Liver (tissue), 9 donors: Measurements from ENCODE around the gene BLM. TPM values are rescaled to one million over a fixed set of nuclear protein-coding genes. Genes with fewer than 3 reads are reported as not detected.

Experiments
- DNase-seq: peaks from one replicate; pipeline ENCODE4 v3.0.0-alpha.2; 2017; ENCODE audit warnings: low spot score
- H3K27ac ChIP-seq, 2 donors: one replicate each; pipeline ENCODE4 v1.7.0; 2013; ENCODE audit warnings: inconsistent platforms in 2 of 2, low read length in 2 of 2, control low read depth in 1 of 2, low read depth in 1 of 2, mild to moderate bottlenecking in 1 of 2
- H3K27me3 ChIP-seq, 4 donors: one replicate each; pipeline versions ENCODE4 v1.6.1 to v1.7.0; 2013; ENCODE audit warnings: low read length in 3 of 4, inconsistent platforms in 1 of 4, mild to moderate bottlenecking in 1 of 4, moderate library complexity in 1 of 4; ENCODE audit not compliant: control insufficient read depth in 4 of 4, insufficient read depth in 4 of 4
- H3K36me3 ChIP-seq, 4 donors: one replicate each; pipeline versions ENCODE4 v1.6.1 to v1.7.0; 2013; ENCODE audit warnings: low read length in 3 of 4, mild to moderate bottlenecking in 3 of 4, low read depth in 1 of 4, moderate library complexity in 1 of 4; ENCODE audit not compliant: control insufficient read depth in 4 of 4, insufficient read depth in 3 of 4
- H3K4me1 ChIP-seq, 4 donors: one replicate each; pipeline versions ENCODE4 v1.6.1 to v1.7.0; 2013; ENCODE audit warnings: low read length in 3 of 4, mild to moderate bottlenecking in 3 of 4, moderate library complexity in 1 of 4; ENCODE audit not compliant: control insufficient read depth in 4 of 4, insufficient read depth in 4 of 4
- H3K4me3 ChIP-seq, 3 donors: one replicate each; pipeline versions ENCODE4 v1.6.1 to v1.7.0; 2013; ENCODE audit warnings: low read length in 3 of 3, control low read depth in 1 of 3, low read depth in 1 of 3, mild to moderate bottlenecking in 1 of 3
- H3K9ac ChIP-seq, 2 donors: one replicate each; pipeline ENCODE4 v1.7.0; 2013; ENCODE audit warnings: low read length in 2 of 2, mild to moderate bottlenecking in 2 of 2, moderate library complexity in 2 of 2, control low read depth in 1 of 2, low read depth in 1 of 2
- H3K9me3 ChIP-seq, 4 donors: one replicate each; pipeline versions ENCODE4 v1.6.1 to v1.7.0; 2013; ENCODE audit warnings: low read length in 3 of 4; ENCODE audit not compliant: control insufficient read depth in 4 of 4
- ATF3 ChIP-seq: IDR thresholded peaks from 2 replicates; pipeline ENCODE4 v1.6.1; 2016; ENCODE audit warnings: antibody characterized with exemption
- CTCF ChIP-seq: fragments of 150-350 bp; IDR thresholded peaks from 2 replicates; pipeline ENCODE4 v1.5.1; 2017; ENCODE audit warnings: improper control_type of control experiment, low read depth, low read length; ENCODE audit not compliant: missing input control
- EGR1 ChIP-seq, 2 donors: IDR thresholded peaks; 2 replicates each; pipeline ENCODE4 v1.6.1; 2016 to 2018; ENCODE audit warnings: antibody characterized with exemption in 2 of 2, low read depth in 2 of 2
- FOXA1 ChIP-seq: IDR thresholded peaks from 2 replicates; pipeline ENCODE4 v1.6.1; 2016; ENCODE audit warnings: antibody characterized with exemption
- FOXA2 ChIP-seq: IDR thresholded peaks from 2 replicates; pipeline ENCODE4 v1.6.1; 2016; ENCODE audit warnings: antibody characterized with exemption
- GABPA ChIP-seq, 2 donors: IDR thresholded peaks in 1 of 2; conservative IDR thresholded peaks in 1 of 2; 2 replicates each; pipeline ENCODE4 v1.6.1; 2016; ENCODE audit warnings: antibody characterized with exemption in 2 of 2, mild to moderate bottlenecking in 1 of 2, moderate library complexity in 1 of 2
- HNF4A ChIP-seq, 2 donors: conservative IDR thresholded peaks; 2 replicates each; pipeline ENCODE4 v1.6.1; 2016; ENCODE audit warnings: antibody characterized with exemption in 2 of 2, mild to moderate bottlenecking in 2 of 2
- HNF4G ChIP-seq: IDR thresholded peaks from 2 replicates; pipeline ENCODE4 v1.6.1; 2016; ENCODE audit warnings: antibody characterized with exemption
- JUND ChIP-seq, 2 donors: IDR thresholded peaks; 2 replicates each; pipeline ENCODE4 v1.6.1; 2016; ENCODE audit warnings: antibody characterized with exemption in 2 of 2
- MAX ChIP-seq: IDR thresholded peaks from 2 replicates; pipeline ENCODE4 v1.6.1; 2016; ENCODE audit warnings: antibody characterized with exemption
- NR2F2 ChIP-seq: IDR thresholded peaks from 2 replicates; pipeline ENCODE4 v1.6.1; 2016; ENCODE audit warnings: antibody characterized with exemption
- RAD21 ChIP-seq, 2 donors: IDR thresholded peaks; 2 replicates each; pipeline ENCODE4 v1.6.1; 2016; ENCODE audit warnings: antibody characterized with exemption in 2 of 2, mild to moderate bottlenecking in 2 of 2
- RXRA ChIP-seq, 2 donors: IDR thresholded peaks; 2 replicates each; pipeline ENCODE4 v1.6.1; 2017 to 2018; ENCODE audit warnings: antibody characterized with exemption in 2 of 2, mild to moderate bottlenecking in 1 of 2
- TAF1 ChIP-seq: conservative IDR thresholded peaks from 2 replicates; pipeline ENCODE4 v1.6.1; 2016; ENCODE audit warnings: antibody characterized with exemption, mild to moderate bottlenecking
- YY1 ChIP-seq: IDR thresholded peaks from 2 replicates; pipeline ENCODE4 v1.6.1; 2016; ENCODE audit warnings: antibody characterized with exemption, mild to moderate bottlenecking
- ZBTB33 ChIP-seq: IDR thresholded peaks from 2 replicates; pipeline ENCODE4 v1.6.1; 2016; ENCODE audit warnings: antibody characterized with exemption
- WGBS: extraction: QIAGEN DNeasy Blood & Tissue Kit; methylation state at CpG from one replicate; pipeline ENCODE4 v1.1.7; 2013; 5-methylcytosine and 5-hydroxymethylcytosine counted together
- polyA plus RNA-seq, 2 donors: library from polyadenylated mRNA; stranded (reverse) in 1 of 2; unstranded in 1 of 2; fragments of 200-250 nt in 1 of 2; fragments of >200 nt in 1 of 2; fragmentation: Nextera tagmentation in 1 of 2; extraction: Ambion mirVana in 1 of 2; gene quantifications; one replicate each; pipeline versions ENCODE4 v1.2.1 to v1.2.3, GENCODE V29; 2013 to 2015
- total RNA-seq, 2 donors: library from RNA; depleted of rRNA; stranded (reverse); fragments of >200 nt; gene quantifications; one replicate each; pipeline ENCODE4 v1.2.3, GENCODE V29; 2014
- donor health status: healthy.
- donor health status: healthy.
- donor health status: healthy.
- donor health status: healthy.
- donor health status: healthy.

The BLM gene
- total and polyA plus RNA-seq, 4 donors = 0.33 to 15.1 (median 0.41) TPM

GRCh38 chr15:90684281-90684680 is 32.9 kb upstream of the BLM start:
- Histone ChIP-seq H3K27ac (no peak overlapping the region), H3K9ac (no peak overlapping the region), H3K4me1 (no peaks in the 10 kb centered on the region), H3K4me3 (no peak overlapping the region), H3K9me3 (peaks cover 0 to 2% (median 0%) of the 10 kb centered on the region in 4 donors), H3K36me3 (no peaks in the 10 kb centered on the region), H3K27me3 (no peaks in the 10 kb centered on the region)
- TF ChIP-seq YY1 (no peak), ATF3 (no peak), HNF4G (no peak), RAD21 (IDR thresholded peaks at IDR 0.05) (no peak), EGR1 (IDR thresholded peaks at IDR 0.05; ENCODE audit: low read depth in 2 of 2) (no peak), RXRA (IDR thresholded peaks at IDR 0.05) (no peak), HNF4A (conservative IDR thresholded peaks at IDR 0.05) (no peak), MAX (no peak), ZBTB33 (no peak), FOXA1 (no peak), GABPA (IDR thresholded peaks at IDR 0.05 in 1 of 2, conservative IDR thresholded peaks at IDR 0.05 in 1 of 2) (no peak)
- no peak for DNase-seq
- 91% methylated on average over 5 of the region's 5 CpGs for WGBS

GRCh38 chr15:90685591-90686434 is 31.3 kb upstream of the BLM start:
- DNase-seq = no peak
- H3K27ac ChIP-seq = no peak overlapping the region

More at GRCh38 chr15:90685591-90686434, 31.3 kb upstream of the BLM start:
- no peaks in the 10 kb centered on the region for H3K27me3 ChIP-seq
- H3K9me3 ChIP-seq = peaks cover 0 to 2% (median 0%) of the 10 kb centered on the region in 4 donors
- no peak overlapping the region for H3K9ac ChIP-seq
- H3K4me3 ChIP-seq = no peak overlapping the region
- 83% methylated on average over 11 of the region's 11 CpGs for WGBS
- H3K36me3 ChIP-seq = no peaks in the 10 kb centered on the region
- TF ChIP-seq HNF4G = no peak
- no peak for TF ChIP-seq EGR1 (IDR thresholded peaks at IDR 0.05; ENCODE audit: low read depth in 2 of 2)
- no peak for TF ChIP-seq NR2F2
- TF ChIP-seq FOXA1 = no peak
- TF ChIP-seq JUND (IDR thresholded peaks at IDR 0.05) = no peak
- no peak for TF ChIP-seq RXRA (IDR thresholded peaks at IDR 0.05)
- no peak for TF ChIP-seq MAX
- TF ChIP-seq FOXA2 = no peak
- no peak for TF ChIP-seq GABPA (IDR thresholded peaks at IDR 0.05 in 1 of 2, conservative IDR thresholded peaks at IDR 0.05 in 1 of 2)
- TF ChIP-seq CTCF = no peak
- no peak for TF ChIP-seq TAF1
- H3K4me1 ChIP-seq = no peaks in the 10 kb centered on the region
